ENCODE data around the gene SDCCAG8. TPM values are rescaled to one million over a fixed set of nuclear protein-coding genes. Genes with fewer than 3 reads are reported as not detected.

SDCCAG8 gene
- total RNA-seq, 1 donor from 2014 or later = 41.2 TPM

DNA sequence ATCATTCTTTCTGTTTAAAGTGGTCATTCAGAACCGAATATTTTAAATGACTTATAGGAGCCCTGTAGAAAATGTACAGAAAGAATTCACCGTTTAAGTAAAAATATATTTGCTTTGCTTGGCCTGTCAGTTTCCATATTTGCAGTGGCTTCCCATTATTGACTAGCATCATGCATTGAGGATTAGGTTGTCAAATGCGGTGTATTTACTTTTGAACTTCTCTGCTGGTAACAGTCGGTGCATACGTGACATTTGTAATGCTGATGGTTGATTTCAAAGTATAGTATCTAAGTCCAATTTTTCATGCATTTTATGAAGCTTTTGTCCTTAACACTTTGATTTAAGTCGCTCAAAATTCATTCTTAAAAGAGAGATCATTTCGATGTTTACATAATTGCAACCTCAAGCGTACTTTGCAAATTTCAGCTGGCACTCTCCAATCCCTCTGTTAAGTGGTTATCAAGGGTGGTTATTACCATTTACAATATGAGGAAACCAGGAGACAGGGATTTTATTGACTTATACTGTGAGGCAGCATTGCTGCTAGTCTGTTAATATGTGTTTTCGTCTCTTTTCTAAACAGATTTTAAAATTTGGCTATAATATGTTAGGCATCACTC, 201.6 kb downstream of the SDCCAG8 start:
- DNase-seq = no peak
- Mint-ChIP-seq H3K9me3 (no peaks in the 10 kb centered on the region), H3K4me1 (peaks cover 15% of the 10 kb centered on the region), H3K36me3 (ENCODE audit: low read depth) (peaks cover 28% of the 10 kb centered on the region), H3K27ac (no peak overlapping the region), H3K4me3 (no peak overlapping the region), H3K27me3 (no peaks in the 10 kb centered on the region)
- intact Hi-C loops (cut with micrococcal nuclease) = no loop called here
- TF ChIP-seq CTCF (IDR thresholded peaks at IDR 0.05) = no peak
- CTCF ChIA-PET = no interaction called here
- ATAC-seq (ENCODE audit: low read depth) = no peak
- POLR2A ChIA-PET = no interaction called here

GRCh38 chr1:243459059-243459458, 203.2 kb downstream of the SDCCAG8 start:
- ATAC-seq (ENCODE audit: low read depth) = peak; percentile 28
- TF ChIP-seq CTCF (IDR thresholded peaks at IDR 0.05) = no peak
- ChIA-PET POLR2A (interaction anchor here (0.7 kb wide), 1 partner anchor 1612 kb away, joined by 8 read pairs; no protein-coding TSS in a partner anchor), CTCF (no interaction called here)
- intact Hi-C loops (cut with micrococcal nuclease) = no loop called here
- no peaks in the 10 kb centered on the region for H3K27me3 Mint-ChIP-seq
- H3K36me3 Mint-ChIP-seq (ENCODE audit: low read depth) = peaks cover 30% of the 10 kb centered on the region
- no peaks in the 10 kb centered on the region for H3K9me3 Mint-ChIP-seq
- no peak for DNase-seq
- H3K27ac Mint-ChIP-seq = no peak overlapping the region
- H3K4me3 Mint-ChIP-seq = no peak overlapping the region
- peaks cover 15% of the 10 kb centered on the region for H3K4me1 Mint-ChIP-seq

DNA sequence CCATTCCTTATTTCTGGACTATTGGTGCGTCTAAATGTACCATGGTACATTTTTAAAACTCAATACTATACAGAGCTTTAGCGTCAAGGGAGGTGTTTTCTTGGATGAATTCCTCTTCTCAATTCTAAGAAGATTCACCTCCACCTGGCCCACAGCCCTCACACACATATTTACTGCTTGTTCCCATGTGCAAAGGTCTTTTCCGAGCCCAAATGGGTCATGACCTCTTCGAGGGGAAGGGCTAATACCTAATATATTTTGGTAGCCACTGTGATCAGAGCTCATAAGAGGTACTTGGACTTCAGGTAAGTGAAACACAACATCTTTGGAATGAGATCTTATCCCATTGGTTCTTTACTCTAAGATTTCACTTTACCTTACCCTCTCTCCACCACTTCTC, 205.9 kb downstream of the SDCCAG8 start:
- peaks cover 26% of the 10 kb centered on the region for H3K36me3 Mint-ChIP-seq (ENCODE audit: low read depth)
- intact Hi-C loops (cut with micrococcal nuclease) = no loop called here
- ATAC-seq (ENCODE audit: low read depth) (no peak), DNase-seq (no peak)
- ChIA-PET POLR2A (no interaction called here), CTCF (no interaction called here)
- H3K27me3 Mint-ChIP-seq = no peaks in the 10 kb centered on the region
- TF ChIP-seq CTCF (IDR thresholded peaks at IDR 0.05) = no peak
- no peak overlapping the region for H3K27ac Mint-ChIP-seq
- H3K9me3 Mint-ChIP-seq = no peaks in the 10 kb centered on the region
- H3K4me1 Mint-ChIP-seq = peaks cover 15% of the 10 kb centered on the region
- H3K4me3 Mint-ChIP-seq = no peak overlapping the region

DNA sequence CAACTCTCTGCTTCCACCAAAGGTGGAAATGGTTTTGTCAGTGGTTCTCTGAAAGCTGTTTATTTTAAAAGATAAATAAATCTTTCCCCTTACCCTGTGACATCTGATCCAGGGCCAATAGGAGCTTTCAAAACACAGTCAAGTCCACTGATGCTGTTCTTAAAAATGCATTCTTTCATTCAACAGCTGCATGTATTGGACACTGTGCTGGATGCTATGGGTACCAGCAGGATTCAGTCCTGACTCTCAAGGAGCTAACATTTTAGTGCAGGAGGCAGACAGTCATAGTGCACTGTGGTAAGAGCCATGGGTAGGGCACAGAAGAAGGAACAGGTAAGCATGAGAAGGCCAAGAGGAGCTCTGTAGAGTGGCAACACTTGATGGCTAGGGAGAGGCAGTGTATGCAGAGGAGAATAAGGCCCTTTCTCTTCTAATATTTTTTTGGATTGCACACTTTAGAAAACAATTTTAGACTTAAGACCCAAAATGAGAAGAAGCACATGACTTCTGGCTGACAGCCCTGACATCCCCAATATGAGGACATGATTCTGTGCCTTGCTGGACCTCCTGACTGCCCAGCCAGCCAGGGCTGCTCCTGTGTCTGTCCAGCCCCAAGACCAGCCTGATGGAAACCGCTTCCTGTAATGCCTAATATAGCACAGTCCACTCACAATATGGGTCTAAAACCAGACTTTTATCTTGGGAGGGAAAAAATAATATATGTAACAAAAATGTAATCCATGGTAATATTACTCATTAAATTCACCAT, 207.3 kb downstream of the SDCCAG8 start:
- Mint-ChIP-seq H3K4me1 (peaks cover 15% of the 10 kb centered on the region), H3K27ac (no peak overlapping the region), H3K4me3 (no peak overlapping the region), H3K36me3 (ENCODE audit: low read depth) (peaks cover 26% of the 10 kb centered on the region), H3K9me3 (no peaks in the 10 kb centered on the region), H3K27me3 (no peaks in the 10 kb centered on the region)
- no peak for TF ChIP-seq CTCF (IDR thresholded peaks at IDR 0.05)
- ChIA-PET POLR2A (no interaction called here), CTCF (no interaction called here)
- ATAC-seq (ENCODE audit: low read depth) (no peak), DNase-seq (no peak)
- intact Hi-C loops (cut with micrococcal nuclease) = no loop called here

DNA sequence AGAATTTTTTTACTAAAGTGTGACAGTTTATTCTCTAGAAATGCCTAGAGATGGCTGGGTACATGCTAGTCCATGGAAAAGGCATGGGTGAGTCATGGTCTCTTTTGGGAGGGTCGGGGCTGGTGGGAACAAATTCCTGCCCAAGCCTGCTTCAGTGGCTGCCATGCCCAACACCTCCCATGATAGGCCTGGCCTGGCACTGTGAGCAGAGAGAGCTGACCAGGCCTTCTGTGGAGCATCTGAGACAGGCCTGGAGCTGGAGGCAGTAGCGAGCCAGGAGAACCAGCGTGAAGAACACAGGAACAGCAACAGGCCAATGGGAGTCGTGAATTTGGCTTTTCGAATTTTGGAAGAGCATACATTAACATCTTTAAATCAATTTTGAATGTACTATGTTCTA, 209.2 kb downstream of the SDCCAG8 start:
- intact Hi-C loops (cut with micrococcal nuclease) = no loop called here
- Mint-ChIP-seq H3K4me1 (no peaks in the 10 kb centered on the region), H3K9me3 (no peaks in the 10 kb centered on the region), H3K36me3 (ENCODE audit: low read depth) (peaks cover 26% of the 10 kb centered on the region), H3K4me3 (no peak overlapping the region), H3K27ac (no peak overlapping the region), H3K27me3 (no peaks in the 10 kb centered on the region)
- DNase-seq (no peak), ATAC-seq (ENCODE audit: low read depth) (no peak)
- ChIA-PET CTCF (no interaction called here), POLR2A (no interaction called here)
- TF ChIP-seq CTCF (IDR thresholded peaks at IDR 0.05) = no peak

All from activated B cell treated with CpG ODN at 0.5 μM for 24 hours (primary cell).